Heart left ventricle (tissue), 13 donors: ENCODE results near the gene RNASEH2B.

Experiments used
- CTCF ChIP-seq, 12 donors: fragments of 200-600 bp; sonication (generic) in 4 of 12; IDR thresholded peaks; one replicate each; pipeline versions ENCODE4 v1.5.0 to v1.8.0; 2018 to 2022; ENCODE audit warnings: antibody characterized with exemption in 12 of 12, mild to moderate bottlenecking in 5 of 12
- POLR2A ChIP-seq, 2 donors: fragments of 450-650 bp; IDR thresholded peaks; one replicate each; pipeline ENCODE4 v1.6.1; 2017; ENCODE audit warnings: antibody characterized with exemption in 2 of 2, mild to moderate bottlenecking in 2 of 2, moderate library complexity in 2 of 2
- donor health status: ischemic (EF 13 %, LVEDD 7.1; RV severe dilation, severe dysfunction).
- donor health status: DM: no; HTN: yes; CAD: no.
- donor health status: DM: no; HTN: no; CAD: no.
- donor health status: ischemic (EF 25% LVEDD 6.9; RV normal size, moderate dysfunction).
- donor health status: ischemic (EF 25% LVEDD 5.7; RV mildly dilated, moderate dysfunction).
- donor health status: ischemic (EF 35%, LVEDD 5.7; RV mildly dilated, moderate dysfunction).
- donor health status: nonischemic (EF 11% LVEDD 7.7; RV severe dilation, severe dysfunction).
- donor health status: DM: yes; HTN: yes; CAD: no.
- donor health status: PGD.
- donor health status: ischemic (EF 29% LVEDD 5.4; RV normal size, mild dysfunction).
- donor health status: nonischemic (EF 23%, LVEDD 6.1; RV moderate dilation, normal function).

GRCh38 chr13:51000061-51000460 is 90.5 kb downstream of the RNASEH2B start:
- TF ChIP-seq POLR2A (IDR thresholded peaks at IDR 0.05), result no peak
- TF ChIP-seq CTCF (IDR thresholded peaks at IDR 0.05), result no peak
